GM18870 (cell line): ENCODE results near the gene CLBA1.

ENCODE experiments used
- ATAC-seq: cut with Tn5 transposase; IDR thresholded peaks from one replicate; pipeline ENCODE4 v1.9.1; 2021; ENCODE audit warnings: moderate library complexity; ENCODE audit not compliant: unreplicated experiment

CLBA1 gene

DNA sequence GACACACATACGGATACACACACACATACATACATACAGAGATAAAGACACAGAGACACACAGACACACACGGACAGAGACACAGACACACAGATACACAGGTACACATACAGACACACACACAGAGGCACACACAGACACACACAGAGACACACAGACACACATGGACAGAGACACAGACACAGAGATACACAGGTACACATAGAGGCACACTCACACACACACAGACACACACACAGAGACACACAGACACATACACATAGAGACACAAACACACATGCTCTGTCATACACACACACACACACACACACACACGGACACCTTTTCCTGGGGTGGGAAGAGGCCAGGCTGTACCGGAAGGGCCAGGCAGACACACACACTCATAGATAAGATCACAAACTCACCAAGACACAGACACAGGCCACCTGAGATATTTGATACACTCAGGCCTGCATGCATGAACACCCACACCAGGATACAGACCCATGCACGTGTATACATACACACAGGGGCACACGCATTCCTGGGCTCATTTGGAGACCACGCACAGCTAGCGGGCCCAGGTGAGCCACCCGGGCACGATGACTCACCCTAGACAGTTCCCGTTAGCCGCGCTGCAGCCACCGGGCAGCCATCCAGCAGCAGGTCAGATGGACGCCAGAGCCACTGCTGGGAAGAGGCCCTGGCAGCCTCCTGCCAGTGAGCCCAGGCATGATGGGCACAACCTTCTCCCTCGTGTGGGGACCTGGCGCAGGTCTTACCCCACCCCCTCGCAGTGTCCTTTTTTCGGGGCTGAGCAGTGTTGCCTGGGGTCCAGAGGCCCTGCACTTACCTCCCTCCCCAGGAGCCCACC lies 5.6 kb upstream of the CLBA1 start:
- no peak for ATAC-seq

- no peak for ATAC-seq
Observed at GRCh38 chr14:104980611-104981531, 4.7 kb upstream of the CLBA1 start.

GRCh38 chr14:104981699-104982541 lies 3.7 kb upstream of the CLBA1 start:
- ATAC-seq, result no peak

GRCh38 chr14:104982548-104983230 lies 2.9 kb upstream of the CLBA1 start:
- ATAC-seq, result no peak

DNA sequence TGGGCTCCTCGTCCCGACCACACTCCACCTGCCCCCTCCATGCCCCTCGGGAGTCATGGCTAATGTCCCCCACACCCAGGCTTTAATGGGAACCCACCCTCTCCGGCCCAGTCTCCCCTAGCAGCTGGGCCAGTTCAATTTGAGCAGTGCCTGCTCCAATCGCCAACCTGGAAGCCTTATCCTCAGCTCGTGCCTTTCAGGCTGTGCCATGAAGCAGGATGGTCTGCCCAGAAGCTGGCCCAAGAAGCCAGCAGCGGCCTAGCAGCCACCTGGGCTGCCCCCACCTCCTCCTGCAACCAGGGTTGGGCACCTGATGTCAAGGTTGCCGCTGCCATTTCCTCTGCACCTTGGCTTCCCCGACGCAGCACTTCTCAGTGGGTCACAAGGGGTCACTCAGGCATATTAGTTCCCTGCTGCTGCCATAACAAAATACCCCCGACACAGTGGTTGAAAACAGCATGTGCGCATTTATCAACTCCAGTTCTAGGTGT lies 2.3 kb upstream of the CLBA1 start:
- ATAC-seq, result no peak

- ATAC-seq, result no peak
Observed at GRCh38 chr14:104984056-104984894, 1.3 kb upstream of the CLBA1 start.

GRCh38 chr14:104986487-104987164 lies 1.0 kb downstream of the CLBA1 start:
- no peak for ATAC-seq

DNA sequence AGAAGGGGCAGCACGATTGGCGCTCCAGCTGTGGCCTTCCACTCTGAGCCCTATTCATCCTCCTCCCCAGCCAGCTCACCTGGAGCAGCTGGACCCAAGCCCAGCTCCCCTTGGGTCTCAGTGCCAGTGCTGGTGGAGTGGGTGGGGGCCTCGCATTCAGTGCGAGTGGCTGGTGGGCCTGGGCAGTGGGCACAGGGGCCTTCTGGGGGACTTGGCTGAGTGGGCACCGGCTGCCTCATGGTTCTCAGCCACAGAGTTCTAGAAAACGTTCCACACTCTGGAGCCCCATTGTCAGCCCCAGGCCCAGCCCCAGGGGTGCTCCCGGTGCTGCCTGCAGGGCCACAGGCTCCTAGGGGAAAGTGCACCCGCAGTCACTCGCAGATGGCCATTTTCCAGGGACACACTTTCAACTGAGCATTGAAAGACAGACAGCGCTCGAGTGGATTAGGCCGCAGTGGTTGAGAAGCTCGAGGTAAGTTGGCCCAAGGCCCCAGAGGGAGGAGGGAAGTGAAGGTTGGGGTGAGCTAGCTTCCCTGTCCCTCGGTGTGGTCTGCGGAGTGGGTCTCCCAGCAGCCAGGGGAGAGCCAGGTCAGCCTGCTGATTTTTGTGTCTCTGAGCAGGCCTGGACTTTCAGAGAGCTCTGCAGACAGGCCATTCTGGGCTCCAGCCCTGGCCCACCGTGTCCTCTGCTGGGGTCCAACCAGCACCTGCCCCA lies 3.8 kb downstream of the CLBA1 start:
- ATAC-seq, result no peak

GRCh38 chr14:104989951-104990303 lies 4.3 kb downstream of the CLBA1 start:
- ATAC-seq, result no peak

- no peak for ATAC-seq
Observed at GRCh38 chr14:104991896-104992230, 6.3 kb downstream of the CLBA1 start.

DNA sequence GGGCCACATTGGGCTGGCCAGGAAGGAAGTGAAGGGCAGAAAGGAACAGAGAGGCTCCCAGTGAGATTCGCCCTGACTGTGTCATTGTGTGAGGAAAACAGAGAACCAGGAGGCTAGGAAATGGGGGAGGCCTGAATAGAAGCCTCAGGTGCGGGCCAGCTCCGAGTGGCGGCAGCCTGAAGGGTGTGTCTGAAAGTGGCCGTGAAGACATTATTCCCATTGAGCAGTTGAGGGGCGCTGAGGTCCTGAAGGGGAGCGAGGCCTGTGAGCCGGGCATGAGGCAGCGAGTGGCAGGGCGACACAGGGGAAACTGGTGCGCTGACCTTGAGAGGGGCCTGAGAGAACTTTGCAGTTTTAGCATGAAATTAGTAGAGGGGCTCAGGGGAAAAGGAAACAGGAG lies 6.9 kb downstream of the CLBA1 start:
- no peak for ATAC-seq

DNA sequence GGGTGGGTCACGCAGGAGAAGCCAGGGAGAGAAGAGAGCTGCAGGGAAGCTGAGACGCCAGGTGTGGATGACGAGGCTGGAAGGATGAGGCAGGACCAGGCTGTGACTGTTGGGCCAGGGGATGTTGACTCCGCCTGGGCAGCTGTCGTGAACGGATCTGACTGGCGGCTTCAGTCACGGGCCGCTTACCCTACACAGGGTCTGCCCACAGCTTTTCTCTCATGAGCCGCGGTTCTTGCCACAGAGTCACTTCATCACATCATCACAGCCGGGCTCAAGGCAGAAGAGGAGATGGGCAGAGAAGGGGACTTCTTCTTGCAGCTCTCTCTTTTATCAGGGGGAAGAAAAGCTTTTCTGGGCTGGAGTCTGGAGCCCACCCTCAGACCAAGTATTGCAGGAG lies 7.7 kb downstream of the CLBA1 start:
- ATAC-seq, result no peak

- no peak for ATAC-seq
Observed at GRCh38 chr14:104993808-104994591, 8.4 kb downstream of the CLBA1 start.

GRCh38 chr14:104994978-104995377 lies 9.4 kb downstream of the CLBA1 start:
- ATAC-seq, result no peak

DNA sequence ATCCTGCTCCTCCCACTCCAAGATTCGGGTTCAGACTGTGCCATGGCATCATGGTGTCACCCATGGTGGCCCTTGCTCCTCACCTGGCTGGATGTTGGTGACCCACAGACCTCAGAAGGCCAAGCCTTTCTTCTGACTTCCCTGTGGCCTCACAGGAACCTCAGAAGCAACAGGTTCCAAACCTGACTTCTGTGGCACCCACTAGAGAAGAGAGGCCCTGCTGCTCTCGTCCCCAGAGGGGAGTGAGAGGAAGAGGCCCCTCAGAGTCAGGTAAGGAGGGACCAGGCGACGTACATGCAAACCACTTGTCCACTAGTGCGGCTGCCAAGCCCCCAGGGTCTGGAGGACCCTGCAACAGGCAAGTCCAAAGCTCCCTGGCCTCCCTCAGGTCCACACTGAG lies 10.4 kb downstream of the CLBA1 start:
- ATAC-seq, result no peak

DNA sequence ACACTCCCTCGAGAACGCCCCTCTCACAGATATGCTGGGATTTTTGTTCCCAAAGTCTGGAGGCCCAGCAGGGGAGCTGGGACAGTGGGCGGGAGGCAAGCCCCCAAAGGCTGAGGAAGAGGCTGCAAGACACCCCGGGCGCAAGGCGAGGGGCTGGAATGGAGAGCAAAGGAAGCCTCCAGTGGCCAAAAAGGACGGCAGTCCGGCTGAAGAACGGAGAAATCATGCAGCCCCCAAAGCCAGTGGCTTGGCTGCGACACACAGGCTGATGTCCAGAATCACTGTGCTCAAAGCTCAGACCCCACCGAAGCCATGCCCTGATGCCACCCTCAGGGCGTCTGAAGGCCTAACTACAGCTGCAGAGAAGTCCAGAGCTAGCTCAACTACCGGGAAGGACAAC lies 10.9 kb downstream of the CLBA1 start:
- ATAC-seq, result no peak

DNA sequence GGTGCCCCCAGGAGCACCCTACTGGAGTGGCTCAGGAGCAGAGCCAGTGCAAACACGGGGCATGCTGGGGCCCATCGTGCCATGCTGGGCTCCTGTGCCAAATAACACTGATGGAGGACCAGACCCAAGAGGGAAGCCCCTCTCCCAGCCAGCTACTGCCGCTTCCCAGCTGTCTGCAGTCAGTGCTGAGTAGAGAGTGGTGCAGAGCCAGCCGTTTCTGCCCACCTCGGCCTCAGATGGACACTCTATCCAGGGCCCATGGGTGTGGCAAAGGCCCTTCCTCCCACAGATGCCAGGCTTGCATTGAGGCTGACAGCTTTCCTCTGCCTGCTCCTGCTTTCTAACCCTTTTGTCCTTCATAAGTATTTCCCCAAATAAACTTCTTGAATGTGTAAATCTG lies 13.2 kb downstream of the CLBA1 start:
- no peak for ATAC-seq

- ATAC-seq, result no peak
Observed at GRCh38 chr14:104999361-104999760, 13.8 kb downstream of the CLBA1 start.
